NB4 (cell line): ENCODE data around the gene PPARA.

Source experiments
- DNase-seq: peaks from one replicate; pipeline ENCODE4 v3.0.0; 2010; ENCODE audit warnings: low read depth
- H3K4me3 ChIP-seq: one replicate; pipeline ENCODE4 v1.5.1; 2011; ENCODE audit warnings: mild to moderate bottlenecking, low read depth, low read length, moderate library complexity
- MAX ChIP-seq: IDR thresholded peaks from 2 replicates; pipeline ENCODE4 v1.6.1; 2011; ENCODE audit warnings: low read depth, low read length
- MYC ChIP-seq: IDR thresholded peaks from 2 replicates; pipeline ENCODE4 v1.6.1; 2011; ENCODE audit warnings: low read depth, low read length
- POLR2A ChIP-seq: IDR thresholded peaks from 2 replicates; pipeline ENCODE4 v1.6.1; 2011; ENCODE audit warnings: mild to moderate bottlenecking; ENCODE audit not compliant: insufficient read length; ENCODE audit errors: extremely low read depth
- TF ChIP-seq, protein P1 (sequence below): IDR thresholded peaks from one replicate; pipeline ENCODE4 v1.5.1; 2012; ENCODE audit warnings: low read depth, low read length

Gene PPARA

GRCh38 chr22:46124383-46125144, 25.8 kb upstream of the PPARA start:
- H3K4me3 ChIP-seq, result no peak overlapping the region
- no peak for TF ChIP-seq MAX
- TF ChIP-seq, protein P1, sequence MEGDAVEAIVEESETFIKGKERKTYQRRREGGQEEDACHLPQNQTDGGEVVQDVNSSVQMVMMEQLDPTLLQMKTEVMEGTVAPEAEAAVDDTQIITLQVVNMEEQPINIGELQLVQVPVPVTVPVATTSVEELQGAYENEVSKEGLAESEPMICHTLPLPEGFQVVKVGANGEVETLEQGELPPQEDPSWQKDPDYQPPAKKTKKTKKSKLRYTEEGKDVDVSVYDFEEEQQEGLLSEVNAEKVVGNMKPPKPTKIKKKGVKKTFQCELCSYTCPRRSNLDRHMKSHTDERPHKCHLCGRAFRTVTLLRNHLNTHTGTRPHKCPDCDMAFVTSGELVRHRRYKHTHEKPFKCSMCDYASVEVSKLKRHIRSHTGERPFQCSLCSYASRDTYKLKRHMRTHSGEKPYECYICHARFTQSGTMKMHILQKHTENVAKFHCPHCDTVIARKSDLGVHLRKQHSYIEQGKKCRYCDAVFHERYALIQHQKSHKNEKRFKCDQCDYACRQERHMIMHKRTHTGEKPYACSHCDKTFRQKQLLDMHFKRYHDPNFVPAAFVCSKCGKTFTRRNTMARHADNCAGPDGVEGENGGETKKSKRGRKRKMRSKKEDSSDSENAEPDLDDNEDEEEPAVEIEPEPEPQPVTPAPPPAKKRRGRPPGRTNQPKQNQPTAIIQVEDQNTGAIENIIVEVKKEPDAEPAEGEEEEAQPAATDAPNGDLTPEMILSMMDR, result no peak
- no peak for TF ChIP-seq POLR2A
- no peak for TF ChIP-seq MYC
- no peak for DNase-seq

- no peak overlapping the region for H3K4me3 ChIP-seq
- no peak for DNase-seq
- TF ChIP-seq POLR2A, result no peak
- TF ChIP-seq MAX, result no peak
- TF ChIP-seq, protein P1, result no peak
Measured at GRCh38 chr22:46125311-46125710, 25.0 kb upstream of the PPARA start.

DNA sequence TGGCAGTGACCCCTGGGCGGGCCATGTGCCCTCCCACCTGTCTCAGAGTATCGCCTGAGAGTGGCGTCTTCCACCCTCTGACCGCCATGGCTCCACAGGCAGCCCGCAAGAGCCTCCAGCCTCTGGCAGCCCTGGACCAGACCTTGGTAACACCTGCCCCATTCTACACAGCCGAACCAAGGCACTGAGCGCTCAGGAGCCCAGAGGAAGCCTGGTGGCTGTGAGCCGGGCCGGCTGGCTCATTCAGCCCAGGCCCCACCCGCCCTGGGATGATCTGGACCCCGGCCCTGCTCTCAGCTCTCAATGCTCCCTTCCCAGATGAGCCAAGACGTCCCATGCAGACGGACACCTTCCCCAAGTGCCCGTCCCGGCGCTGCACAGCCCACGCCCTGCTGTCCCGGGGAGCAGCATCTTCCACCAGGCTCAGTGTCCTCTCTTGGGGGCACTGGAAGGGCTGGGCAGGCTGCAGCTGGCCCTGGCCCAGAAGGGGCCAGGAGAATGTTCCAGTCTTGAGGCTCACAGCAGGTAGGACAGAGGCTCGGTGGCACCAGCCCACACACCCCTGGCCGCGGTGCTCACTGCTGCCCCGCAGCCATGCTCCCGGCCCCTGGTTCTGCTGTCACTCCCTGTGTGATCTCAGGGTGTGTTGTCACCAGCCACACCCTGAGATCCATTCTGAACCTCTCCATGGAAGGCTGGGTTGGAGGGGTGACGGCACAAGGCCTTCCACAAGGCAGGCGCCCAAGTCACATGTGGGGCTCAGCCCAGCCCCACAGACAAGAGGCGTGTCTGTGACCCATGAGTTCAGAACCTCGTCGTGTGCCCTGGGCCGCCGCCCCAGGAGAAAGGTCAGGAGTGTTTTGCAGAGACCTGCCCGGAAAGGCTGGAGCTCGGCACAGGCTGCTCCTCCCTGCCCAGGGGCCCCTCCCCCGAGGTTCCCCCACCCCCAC, 24.2 kb upstream of the PPARA start:
- no peak for TF ChIP-seq MAX
- TF ChIP-seq POLR2A, result no peak
- TF ChIP-seq MYC, result no peak
- TF ChIP-seq, protein P1, result no peak
- no peak for DNase-seq
- H3K4me3 ChIP-seq, result no peak overlapping the region

- TF ChIP-seq MAX, result no peak
- no peak for TF ChIP-seq POLR2A
- TF ChIP-seq, protein P1, result no peak
- no peak for TF ChIP-seq MYC
- no peak for DNase-seq
- H3K4me3 ChIP-seq, result no peak overlapping the region
Measured at GRCh38 chr22:46126853-46127385, 23.4 kb upstream of the PPARA start.

GRCh38 chr22:46127556-46127955, 22.8 kb upstream of the PPARA start:
- no peak for DNase-seq
- H3K4me3 ChIP-seq, result no peak overlapping the region
- TF ChIP-seq POLR2A, result no peak
- TF ChIP-seq, protein P1, result no peak
